ENCODE data around the gene MALT1.

- no peak for TF ChIP-seq CTCF (IDR thresholded peaks at IDR 0.05)
- no peak for TF ChIP-seq CEBPB (IDR thresholded peaks at IDR 0.05)
- TF ChIP-seq MAX (IDR thresholded peaks at IDR 0.05): no peak
- TF ChIP-seq EP300 (IDR thresholded peaks at IDR 0.05): no peak
- no peak for TF ChIP-seq SMC3 (IDR thresholded peaks at IDR 0.05)
- TF ChIP-seq MYC (IDR thresholded peaks at IDR 0.05; ENCODE audit: borderline replicate concordance, low read length): no peak
- TF ChIP-seq CBX2 (IDR thresholded peaks at IDR 0.05; ENCODE audit: borderline replicate concordance, low read depth): no peak
- no peak for TF ChIP-seq POLR2A (IDR thresholded peaks at IDR 0.05; ENCODE audit: low read length)
- TF ChIP-seq MAFK (IDR thresholded peaks at IDR 0.05; ENCODE audit: partially characterized antibody): no peak
- TF ChIP-seq NR3C1 (IDR thresholded peaks at IDR 0.05): no peak
These were observed 24.5 kb downstream of the MALT1 start for GRCh38 chr18:58695772-58696171.

All from A549 (cell line).